Activated T-cell treated with anti-CD3 and anti-CD28 coated beads, Interleukin-2, amount 50 U/mL, for 24 hours (primary cell): ENCODE measurements around the gene UST.
"Not testable (repeated sequence)": the region's sequence is repeated elsewhere in the genome, so short reads cannot be mapped to it uniquely, and the experiment has no call there.

Experiments used
- DNase-seq: peaks from one replicate; pipeline ENCODE4 v3.0.0-alpha.2; 2020
- H3K27ac Mint-ChIP-seq: 2 replicates; pipeline ENCODE4 v1.8.0; 2020; ENCODE audit warnings: mild to moderate bottlenecking, mixed read lengths
- H3K27me3 Mint-ChIP-seq: 2 replicates; pipeline ENCODE4 v1.8.0; 2020; ENCODE audit warnings: mixed read lengths
- H3K36me3 Mint-ChIP-seq: 2 replicates; pipeline ENCODE4 v1.8.0; 2020; ENCODE audit warnings: low read depth, mixed read lengths
- H3K4me1 Mint-ChIP-seq: 2 replicates; pipeline ENCODE4 v1.8.0; 2020; ENCODE audit warnings: low read depth, mixed read lengths
- H3K4me3 Mint-ChIP-seq: 2 replicates; pipeline ENCODE4 v1.8.0; 2020; ENCODE audit warnings: mild to moderate bottlenecking, moderate library complexity, mixed read lengths
- H3K9me3 Mint-ChIP-seq: 2 replicates; pipeline ENCODE4 v1.8.0; 2020; ENCODE audit warnings: mixed read lengths

Gene UST

GRCh38 chr6:148912252-148912651 is 165.4 kb downstream of the UST start:
- Mint-ChIP-seq H3K27me3 (no peaks in the 10 kb centered on the region), H3K4me3 (no peak overlapping the region), H3K36me3 (no peaks in the 10 kb centered on the region), H3K27ac (no peak overlapping the region), H3K4me1 (peaks cover 5% of the 10 kb centered on the region), H3K9me3 (peaks cover 5% of the 10 kb centered on the region)
- DNase-seq = no peak

GRCh38 chr6:148915810-148916209 is 169.0 kb downstream of the UST start:
- no peak overlapping the region for H3K27ac Mint-ChIP-seq
- H3K4me3 Mint-ChIP-seq = no peak overlapping the region
- no peaks in the 10 kb centered on the region for H3K27me3 Mint-ChIP-seq
- peaks cover 14% of the 10 kb centered on the region for H3K9me3 Mint-ChIP-seq
- peaks cover 5% of the 10 kb centered on the region for H3K4me1 Mint-ChIP-seq
- peaks cover 5% of the 10 kb centered on the region for H3K36me3 Mint-ChIP-seq
- no peak for DNase-seq

- H3K27me3 Mint-ChIP-seq, H3K27ac Mint-ChIP-seq, DNase-seq, H3K4me3 Mint-ChIP-seq, H3K4me1 Mint-ChIP-seq, H3K36me3 Mint-ChIP-seq: not testable (repeated sequence)
- peaks cover 14% of the 10 kb centered on the region for H3K9me3 Mint-ChIP-seq
Observed at GRCh38 chr6:148916485-148916884, 169.7 kb downstream of the UST start.

GRCh38 chr6:148924226-148925012 is 177.6 kb downstream of the UST start:
- Mint-ChIP-seq H3K36me3 (no peaks in the 10 kb centered on the region), H3K27me3 (no peaks in the 10 kb centered on the region), H3K9me3 (peaks cover 1% of the 10 kb centered on the region), H3K4me3 (no peak overlapping the region), H3K27ac (no peak overlapping the region), H3K4me1 (no peaks in the 10 kb centered on the region)
- no peak for DNase-seq

- Mint-ChIP-seq H3K4me1 (no peaks in the 10 kb centered on the region), H3K36me3 (no peaks in the 10 kb centered on the region), H3K9me3 (no peaks in the 10 kb centered on the region), H3K27ac (no peak overlapping the region), H3K4me3 (no peak overlapping the region), H3K27me3 (no peaks in the 10 kb centered on the region)
- no peak for DNase-seq
Observed at GRCh38 chr6:148925701-148926100, 178.9 kb downstream of the UST start.

GRCh38 chr6:148926478-148926877 is 179.6 kb downstream of the UST start:
- Mint-ChIP-seq H3K4me3 (no peak overlapping the region), H3K4me1 (no peaks in the 10 kb centered on the region), H3K9me3 (no peaks in the 10 kb centered on the region), H3K27ac (no peak overlapping the region), H3K27me3 (no peaks in the 10 kb centered on the region), H3K36me3 (no peaks in the 10 kb centered on the region)
- DNase-seq = no peak

GRCh38 chr6:148927586-148927985 is 180.8 kb downstream of the UST start:
- no peaks in the 10 kb centered on the region for H3K36me3 Mint-ChIP-seq
- no peaks in the 10 kb centered on the region for H3K4me1 Mint-ChIP-seq
- no peak overlapping the region for H3K4me3 Mint-ChIP-seq
- no peak overlapping the region for H3K27ac Mint-ChIP-seq
- no peaks in the 10 kb centered on the region for H3K9me3 Mint-ChIP-seq
- DNase-seq = no peak
- H3K27me3 Mint-ChIP-seq = no peaks in the 10 kb centered on the region

- Mint-ChIP-seq H3K27ac (no peak overlapping the region), H3K27me3 (peaks cover 4% of the 10 kb centered on the region), H3K4me1 (no peaks in the 10 kb centered on the region), H3K4me3 (no peak overlapping the region), H3K9me3 (no peaks in the 10 kb centered on the region), H3K36me3 (no peaks in the 10 kb centered on the region)
- no peak for DNase-seq
Observed at GRCh38 chr6:148928811-148929210, 182.0 kb downstream of the UST start.

- Mint-ChIP-seq H3K27me3 (peaks cover 4% of the 10 kb centered on the region), H3K36me3 (no peaks in the 10 kb centered on the region), H3K4me1 (no peaks in the 10 kb centered on the region), H3K9me3 (no peaks in the 10 kb centered on the region), H3K27ac (no peak overlapping the region), H3K4me3 (no peak overlapping the region)
- no peak for DNase-seq
Observed at GRCh38 chr6:148932208-148932607, 185.4 kb downstream of the UST start.

- Mint-ChIP-seq H3K36me3 (no peaks in the 10 kb centered on the region), H3K27me3 (peaks cover 4% of the 10 kb centered on the region), H3K27ac (no peak overlapping the region), H3K4me3 (no peak overlapping the region), H3K9me3 (no peaks in the 10 kb centered on the region), H3K4me1 (no peaks in the 10 kb centered on the region)
- DNase-seq = no peak
Observed at GRCh38 chr6:148932731-148933130, 185.9 kb downstream of the UST start.

- no peak for DNase-seq
- H3K4me3 Mint-ChIP-seq = no peak overlapping the region
- no peaks in the 10 kb centered on the region for H3K36me3 Mint-ChIP-seq
- H3K27ac Mint-ChIP-seq = no peak overlapping the region
- H3K27me3 Mint-ChIP-seq = peaks cover 4% of the 10 kb centered on the region
- H3K4me1 Mint-ChIP-seq = no peaks in the 10 kb centered on the region
- no peaks in the 10 kb centered on the region for H3K9me3 Mint-ChIP-seq
Observed at GRCh38 chr6:148934539-148934938, 187.7 kb downstream of the UST start.

GRCh38 chr6:148934961-148935360 is 188.1 kb downstream of the UST start:
- Mint-ChIP-seq H3K4me3 (no peak overlapping the region), H3K36me3 (no peaks in the 10 kb centered on the region), H3K27me3 (peaks cover 4% of the 10 kb centered on the region), H3K9me3 (no peaks in the 10 kb centered on the region), H3K27ac (no peak overlapping the region), H3K4me1 (no peaks in the 10 kb centered on the region)
- no peak for DNase-seq

GRCh38 chr6:148935705-148936435 is 189.0 kb downstream of the UST start:
- no peak overlapping the region for H3K27ac Mint-ChIP-seq
- no peaks in the 10 kb centered on the region for H3K9me3 Mint-ChIP-seq
- no peaks in the 10 kb centered on the region for H3K4me1 Mint-ChIP-seq
- DNase-seq = no peak
- H3K27me3 Mint-ChIP-seq = peaks cover 4% of the 10 kb centered on the region
- no peaks in the 10 kb centered on the region for H3K36me3 Mint-ChIP-seq
- no peak overlapping the region for H3K4me3 Mint-ChIP-seq

- peaks cover 1% of the 10 kb centered on the region for H3K4me1 Mint-ChIP-seq
- H3K4me3 Mint-ChIP-seq = no peak overlapping the region
Observed at GRCh38 chr6:148943451-148943850, 196.6 kb downstream of the UST start.

GRCh38 chr6:148944608-148945007 is 197.8 kb downstream of the UST start:
- Mint-ChIP-seq H3K36me3 (no peaks in the 10 kb centered on the region), H3K9me3 (no peaks in the 10 kb centered on the region)

More at GRCh38 chr6:148943451-148943850, 196.6 kb downstream of the UST start:
- Mint-ChIP-seq H3K27me3 (no peaks in the 10 kb centered on the region), H3K9me3 (no peaks in the 10 kb centered on the region), H3K27ac (no peak overlapping the region), H3K36me3 (no peaks in the 10 kb centered on the region)
- no peak for DNase-seq

More at GRCh38 chr6:148944608-148945007, 197.8 kb downstream of the UST start:
- Mint-ChIP-seq H3K27me3 (no peaks in the 10 kb centered on the region), H3K4me3 (no peak overlapping the region), H3K27ac (no peak overlapping the region), H3K4me1 (peaks cover 1% of the 10 kb centered on the region)
- DNase-seq = no peak
